Neutrophil (primary cell): ENCODE measurements around the gene RAD51B.

Source experiments
- H3K27ac ChIP-seq: fragments of 200-600 bp; sonication (generic); 2 replicates; pipeline ENCODE4 v1.5.1; 2016; ENCODE audit warnings: mild to moderate bottlenecking, moderate library complexity
- H3K27me3 ChIP-seq: fragments of 200-600 bp; sonication (generic); 2 replicates; pipeline ENCODE4 v1.6.0; 2016; ENCODE audit warnings: mild to moderate bottlenecking
- H3K36me3 ChIP-seq: fragments of 200-600 bp; sonication (generic); 2 replicates; pipeline ENCODE4 v1.5.1; 2017
- H3K4me1 ChIP-seq, 2 experiments: fragments of 200-600 bp in 1 of 2; sonication (generic) in 1 of 2; 1 replicate in 1 of 2; 2 replicates in 1 of 2; pipeline versions ENCODE4 v1.5.1 to v1.6.1; 2013 to 2016; ENCODE audit warnings: low read depth in 1 of 2, low read length in 1 of 2, mild to moderate bottlenecking in 1 of 2, moderate library complexity in 1 of 2; ENCODE audit not compliant: control insufficient read depth in 1 of 2, insufficient read depth in 1 of 2
- H3K4me3 ChIP-seq, 2 experiments: fragments of 200-600 bp in 1 of 2; sonication (generic) in 1 of 2; 1 replicate in 1 of 2; 2 replicates in 1 of 2; pipeline ENCODE4 v1.5.1; 2013 to 2016; ENCODE audit warnings: low read depth in 1 of 2, low read length in 1 of 2, mild to moderate bottlenecking in 1 of 2, moderate library complexity in 1 of 2
- H3K9me3 ChIP-seq: fragments of 200-600 bp; sonication (generic); 2 replicates; pipeline ENCODE4 v1.5.1; 2016
- TF ChIP-seq, protein P1 (sequence below): fragments of 200-600 bp; sonication (generic); IDR thresholded peaks from 2 replicates; pipeline ENCODE4 v1.5.1; 2016; ENCODE audit warnings: antibody characterized with exemption

Gene RAD51B

DNA sequence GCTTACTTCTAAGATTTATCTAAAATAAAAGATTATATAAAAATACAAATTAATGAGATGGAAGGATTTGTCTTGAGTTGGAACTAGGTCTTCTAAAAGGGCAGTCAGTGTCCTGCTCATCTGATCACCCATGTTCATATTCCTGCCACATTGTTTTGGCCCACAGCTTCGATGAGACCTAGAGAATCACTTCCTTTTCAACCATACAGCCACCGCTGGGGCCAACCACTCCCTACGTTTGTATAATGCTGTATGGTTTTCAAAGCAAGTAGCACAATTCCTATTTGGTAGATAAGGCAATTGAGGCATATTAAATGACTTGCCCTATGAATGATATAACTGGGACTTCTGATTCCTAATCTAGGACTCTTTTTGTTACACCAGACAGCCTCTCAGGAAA, 723.9 kb downstream of the RAD51B start:
- H3K27me3 ChIP-seq, result no peaks in the 10 kb centered on the region
- H3K9me3 ChIP-seq, result no peaks in the 10 kb centered on the region
- no peaks in the 10 kb centered on the region for H3K36me3 ChIP-seq
- no peak overlapping the region for H3K4me3 ChIP-seq
- TF ChIP-seq, protein P1, sequence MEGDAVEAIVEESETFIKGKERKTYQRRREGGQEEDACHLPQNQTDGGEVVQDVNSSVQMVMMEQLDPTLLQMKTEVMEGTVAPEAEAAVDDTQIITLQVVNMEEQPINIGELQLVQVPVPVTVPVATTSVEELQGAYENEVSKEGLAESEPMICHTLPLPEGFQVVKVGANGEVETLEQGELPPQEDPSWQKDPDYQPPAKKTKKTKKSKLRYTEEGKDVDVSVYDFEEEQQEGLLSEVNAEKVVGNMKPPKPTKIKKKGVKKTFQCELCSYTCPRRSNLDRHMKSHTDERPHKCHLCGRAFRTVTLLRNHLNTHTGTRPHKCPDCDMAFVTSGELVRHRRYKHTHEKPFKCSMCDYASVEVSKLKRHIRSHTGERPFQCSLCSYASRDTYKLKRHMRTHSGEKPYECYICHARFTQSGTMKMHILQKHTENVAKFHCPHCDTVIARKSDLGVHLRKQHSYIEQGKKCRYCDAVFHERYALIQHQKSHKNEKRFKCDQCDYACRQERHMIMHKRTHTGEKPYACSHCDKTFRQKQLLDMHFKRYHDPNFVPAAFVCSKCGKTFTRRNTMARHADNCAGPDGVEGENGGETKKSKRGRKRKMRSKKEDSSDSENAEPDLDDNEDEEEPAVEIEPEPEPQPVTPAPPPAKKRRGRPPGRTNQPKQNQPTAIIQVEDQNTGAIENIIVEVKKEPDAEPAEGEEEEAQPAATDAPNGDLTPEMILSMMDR, result no peak
- H3K4me1 ChIP-seq, result no peaks in the 10 kb centered on the region
- H3K27ac ChIP-seq, result no peak overlapping the region

DNA sequence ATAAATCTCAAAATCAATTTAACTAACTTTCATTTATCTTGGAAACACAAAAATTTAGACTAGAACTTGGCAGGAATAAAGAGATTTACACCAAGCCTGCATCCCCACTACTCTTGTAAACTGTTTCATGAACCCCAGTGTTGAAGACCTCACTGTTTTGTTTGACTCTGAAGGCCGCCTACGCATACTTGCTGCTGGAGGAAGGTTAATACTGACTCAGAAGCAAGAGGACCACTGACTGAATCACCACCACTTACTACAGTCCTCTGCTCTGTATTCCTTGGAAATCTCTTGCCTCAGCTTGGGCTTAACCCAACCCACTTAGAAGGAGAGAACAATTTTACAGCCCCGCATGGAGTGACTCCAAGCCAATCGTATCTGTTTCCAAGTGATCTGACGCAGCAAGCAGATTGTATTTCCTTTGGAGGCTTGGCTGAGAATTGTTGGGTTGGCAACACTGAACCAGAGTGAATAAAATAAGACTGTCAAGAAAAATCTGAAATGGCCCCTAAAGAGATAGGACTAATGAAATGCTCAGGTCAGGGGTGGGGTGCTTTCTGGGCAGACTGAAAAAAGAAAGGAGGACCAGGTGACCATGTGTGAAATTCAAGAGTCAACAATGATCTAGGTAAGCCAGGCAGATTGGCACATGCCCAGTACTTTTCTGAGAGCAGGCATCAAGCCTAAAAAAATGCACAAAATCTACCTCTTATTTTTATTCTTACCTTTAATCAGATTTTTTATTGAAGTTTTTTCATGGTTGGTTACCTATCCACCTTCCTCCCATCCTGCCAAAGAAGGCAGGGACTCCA, 724.7 kb downstream of the RAD51B start:
- H3K36me3 ChIP-seq, result no peaks in the 10 kb centered on the region
- H3K9me3 ChIP-seq, result no peaks in the 10 kb centered on the region
- H3K27me3 ChIP-seq, result no peaks in the 10 kb centered on the region
- no peaks in the 10 kb centered on the region for H3K4me1 ChIP-seq
- no peak overlapping the region for H3K4me3 ChIP-seq
- H3K27ac ChIP-seq, result no peak overlapping the region
- TF ChIP-seq, protein P1, result no peak

DNA sequence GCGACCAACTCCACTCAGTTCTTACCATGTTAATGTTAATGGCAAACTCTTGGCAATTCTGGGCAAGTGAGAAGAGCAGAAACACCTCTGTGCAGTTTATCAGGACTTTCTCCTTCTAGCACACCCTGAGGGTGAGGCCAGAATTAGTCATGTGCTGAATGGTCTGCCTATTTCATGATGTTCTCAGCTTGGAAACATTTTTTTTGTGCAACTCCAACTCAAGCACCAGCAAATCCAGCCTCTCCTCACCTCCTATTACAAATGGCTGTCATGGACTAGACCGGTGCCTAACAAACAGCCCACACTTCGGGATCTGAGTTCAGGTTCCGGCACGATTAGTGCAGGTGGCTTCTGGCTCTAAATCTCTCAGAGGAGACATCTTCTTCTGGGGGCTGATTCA, 727.3 kb downstream of the RAD51B start:
- no peak overlapping the region for H3K4me3 ChIP-seq
- no peaks in the 10 kb centered on the region for H3K9me3 ChIP-seq
- H3K4me1 ChIP-seq, result peaks cover 10 to 11% of the 10 kb centered on the region in 2 experiments
- no peaks in the 10 kb centered on the region for H3K27me3 ChIP-seq
- TF ChIP-seq, protein P1, result no peak
- H3K36me3 ChIP-seq, result no peaks in the 10 kb centered on the region
- no peak overlapping the region for H3K27ac ChIP-seq

DNA sequence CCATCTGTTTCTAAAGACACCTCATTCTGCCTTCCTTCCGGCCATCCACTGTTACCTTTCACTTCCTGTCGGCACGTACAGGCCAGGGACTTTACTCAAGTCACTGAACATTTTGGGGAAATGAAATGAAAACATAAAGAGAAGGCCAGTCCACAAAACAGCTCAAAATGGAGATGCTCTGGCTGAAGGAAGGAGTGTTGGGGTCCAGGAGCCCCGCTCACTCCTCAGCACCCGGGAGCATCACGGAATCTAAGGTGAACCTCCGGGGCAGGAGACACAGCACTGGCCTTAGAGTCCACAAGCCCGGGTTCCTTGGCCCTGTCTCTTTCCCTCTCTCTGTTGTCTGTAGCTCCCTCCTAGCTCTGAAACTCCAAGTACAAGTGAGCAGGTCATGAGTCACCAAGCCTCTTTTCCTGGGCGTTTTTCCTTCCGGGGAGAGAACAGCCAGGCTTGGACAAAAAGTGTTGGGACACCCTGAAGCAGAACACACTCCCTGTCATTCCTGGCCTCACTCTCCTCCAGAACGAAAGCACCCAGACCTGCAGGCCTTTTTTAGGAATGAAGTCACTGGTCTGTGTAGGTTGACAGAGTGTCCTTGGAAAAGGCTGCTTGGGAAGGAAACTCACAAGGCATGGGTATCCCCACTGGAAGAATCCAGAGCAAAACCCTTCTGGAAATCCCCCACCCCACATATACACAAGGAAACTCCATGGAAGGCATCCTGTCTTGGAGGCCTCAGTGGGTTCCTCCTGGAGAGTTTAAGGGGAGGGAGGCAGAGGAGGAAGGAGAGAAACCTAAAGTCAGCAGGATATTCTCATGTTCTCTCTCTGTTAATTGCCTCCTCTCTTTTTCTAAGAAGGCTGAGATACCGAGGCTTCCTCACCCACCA, 728.0 kb downstream of the RAD51B start:
- H3K27ac ChIP-seq, result no peak overlapping the region
- no peaks in the 10 kb centered on the region for H3K27me3 ChIP-seq
- H3K4me1 ChIP-seq, result peaks cover 10 to 17% of the 10 kb centered on the region in 2 experiments
- H3K9me3 ChIP-seq, result no peaks in the 10 kb centered on the region
- H3K4me3 ChIP-seq, result no peak overlapping the region
- TF ChIP-seq, protein P1, result no peak
- no peaks in the 10 kb centered on the region for H3K36me3 ChIP-seq

DNA sequence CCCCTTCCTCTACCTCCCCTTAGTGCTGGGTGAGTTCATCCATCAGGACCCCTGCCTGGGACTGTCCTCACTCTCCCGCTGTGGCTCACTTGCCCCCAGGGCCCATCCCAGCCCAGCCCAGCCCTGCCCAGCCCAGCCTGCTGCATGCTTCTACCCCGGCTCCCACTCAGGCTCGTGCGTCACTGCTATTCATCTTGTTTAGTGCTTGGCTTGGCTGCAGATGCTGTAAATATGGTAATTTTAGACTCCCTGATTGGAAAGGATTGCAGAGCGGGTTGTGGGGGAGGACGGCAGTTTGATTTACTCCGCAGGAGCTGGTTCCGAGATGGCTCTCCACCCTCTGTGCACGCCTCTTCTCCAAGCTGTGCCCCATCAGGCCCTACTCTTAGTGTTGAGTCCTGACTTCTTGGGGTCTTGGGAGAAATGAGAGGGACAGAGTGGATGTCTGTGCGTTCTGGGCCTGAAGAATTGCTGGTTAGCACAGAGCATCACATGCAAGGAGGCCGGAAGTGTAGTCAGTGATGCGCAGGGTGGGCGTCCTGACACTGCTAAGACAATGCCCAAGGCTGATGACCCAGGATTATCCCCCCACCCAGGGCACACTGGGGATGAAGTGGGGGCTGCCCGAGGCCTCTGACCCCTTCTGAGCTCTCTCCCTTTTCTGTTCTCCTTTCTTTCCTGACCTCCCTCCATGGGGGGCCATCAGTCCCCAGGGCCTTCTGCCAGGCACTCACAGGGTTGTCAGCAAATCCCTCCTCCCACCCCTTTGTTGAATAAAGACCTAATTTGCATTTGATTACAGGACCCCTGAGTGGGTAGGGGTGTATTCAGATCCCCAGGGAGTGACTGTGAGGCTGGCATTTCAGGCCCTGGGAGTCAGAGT, 728.9 kb downstream of the RAD51B start:
- H3K4me1 ChIP-seq, result peaks cover 10 to 21% of the 10 kb centered on the region in 2 experiments
- H3K4me3 ChIP-seq, result no peak overlapping the region
- H3K27me3 ChIP-seq, result no peaks in the 10 kb centered on the region
- no peak overlapping the region for H3K27ac ChIP-seq
- TF ChIP-seq, protein P1, result no peak
- no peaks in the 10 kb centered on the region for H3K36me3 ChIP-seq
- H3K9me3 ChIP-seq, result no peaks in the 10 kb centered on the region
